Spleen (tissue), 11 donors: ENCODE measurements around the gene WDR90. TPM values are rescaled to one million over a fixed set of nuclear protein-coding genes. Genes with fewer than 3 reads are reported as not detected.
A peak's percentile ranks its signal among the peaks of the same experiment; 100 is the strongest.

Experiments
- DNase-seq: peaks from one replicate; pipeline ENCODE4 v3.0.0-alpha.2; 2020
- H3K27ac ChIP-seq, 8 donors: fragments of 200-600 bp; sonication (generic) in 7 of 8; 1 replicate in 4 of 8; 2 replicates in 4 of 8; pipeline versions ENCODE4 v1.5.0 to v1.8.0; 2016 to 2021; ENCODE audit warnings: inconsistent platforms in 4 of 8, mild to moderate bottlenecking in 4 of 8, moderate library complexity in 1 of 8
- H3K27me3 ChIP-seq, 7 donors: fragments of 200-600 bp; sonication (generic) in 6 of 7; replicated peaks in 1 of 7; 1 replicate in 4 of 7; 2 replicates in 3 of 7; pipeline versions ENCODE4 v1.5.0 to v1.8.0; 2016 to 2021; ENCODE audit warnings: inconsistent platforms in 3 of 7, mild to moderate bottlenecking in 1 of 7
- H3K36me3 ChIP-seq, 6 donors: fragments of 200-600 bp; sonication (generic) in 5 of 6; 1 replicate in 4 of 6; 2 replicates in 2 of 6; pipeline versions ENCODE4 v1.5.0 to v1.8.0; 2016 to 2021; ENCODE audit warnings: inconsistent platforms in 2 of 6
- H3K4me1 ChIP-seq, 6 donors: fragments of 200-600 bp; sonication (generic) in 5 of 6; 1 replicate in 3 of 6; 2 replicates in 3 of 6; pipeline versions ENCODE4 v1.5.0 to v1.8.0; 2016 to 2021; ENCODE audit warnings: inconsistent platforms in 3 of 6
- H3K4me3 ChIP-seq, 8 donors: fragments of 200-600 bp; sonication (generic) in 7 of 8; 1 replicate in 4 of 8; 2 replicates in 4 of 8; pipeline versions ENCODE4 v1.5.0 to v1.8.0; 2016 to 2021; ENCODE audit warnings: inconsistent platforms in 4 of 8, mild to moderate bottlenecking in 4 of 8, moderate library complexity in 2 of 8
- H3K9me3 ChIP-seq, 8 donors: fragments of 200-600 bp; sonication (generic) in 7 of 8; 1 replicate in 4 of 8; 2 replicates in 4 of 8; pipeline versions ENCODE4 v1.5.0 to v1.8.0; 2016 to 2021; ENCODE audit warnings: inconsistent platforms in 4 of 8
- CTCF ChIP-seq, 11 experiments: fragments of 200-600 bp in 7 of 11; fragments of 450-650 bp in 4 of 11; sonication (generic) in 4 of 11; IDR thresholded peaks in 8 of 11; conservative IDR thresholded peaks in 3 of 11; 1 replicate in 7 of 11; 2 replicates in 4 of 11; pipeline versions ENCODE4 v1.4.0 to v1.8.0; 2016 to 2021; ENCODE audit warnings: antibody characterized with exemption in 11 of 11, inconsistent platforms in 4 of 11, mild to moderate bottlenecking in 1 of 11
- POLR2A ChIP-seq, 3 donors: fragments of 450-650 bp; IDR thresholded peaks; one replicate each; pipeline ENCODE4 v1.5.1; 2017; ENCODE audit warnings: antibody characterized with exemption in 3 of 3, mild to moderate bottlenecking in 1 of 3
- POLR2AphosphoS5 ChIP-seq, 3 donors: sonication (generic); formaldehyde crosslinking; IDR thresholded peaks; one replicate each; pipeline ENCODE4 v1.5.1; 2017; ENCODE audit warnings: antibody characterized with exemption in 3 of 3
- WGBS, 5 donors: extraction: QIAGEN DNeasy Blood & Tissue Kit in 3 of 5; methylation state at CpG; one replicate each; pipeline versions ENCODE4 v1.1.5 to v1.1.7; 2013 to 2018; 5-methylcytosine and 5-hydroxymethylcytosine counted together
- intact Hi-C: fragments of 100-400 bp; cut with DNase I; formaldehyde crosslinking; loops from one replicate; pipeline ENCODE4 v1.15.0; 2023; ENCODE audit warnings: low total_unique reads
- polyA plus RNA-seq, 3 donors: library from polyadenylated mRNA; stranded (reverse); fragments of 200-250 nt; gene quantifications; one replicate each; pipeline ENCODE4 v1.2.1, GENCODE V29; 2013
- total RNA-seq, 7 donors: library from RNA; depleted of rRNA in 3 of 7; stranded (reverse); fragments of >200 nt in 3 of 7; fragmentation: NEBNext Ultra II Directional in 4 of 7; extraction: Animal tissue kit (Norgen Biotek cat#: 25700) in 4 of 7; gene quantifications; one replicate each; pipeline versions ENCODE4 v1.1.0 to v1.2.1, GENCODE V29; 2016 to 2021
- donor health status: healthy with polysubstance abuse.
- donor health status: DM: no; HTN: no; CAD: no; lungs with moderate emphysema.
- donor health status: DM: no; HTN: no; CAD: no.
- donor health status: Bipolar disorder and iron deficiency.
- donor health status: healthy.
- donor health status: DM: no; HTN: no; CAD: no.
- donor health status: DM: yes; HTN: yes; CAD: no.

The WDR90 gene
- total and polyA plus RNA-seq, 10 donors: 7.9 to 30.2 (median 19.4) TPM

GRCh38 chr16:641326-642188 lies 7.6 kb upstream of the WDR90 start, which contains the start of gene MCRIP2:
TSS of gene MCRIP2 (plus strand) at chr16:641828. CDS start at chr16:641992, 164 bp downstream.
- DNase-seq: peak; percentile 94
- H3K4me1 ChIP-seq: peaks cover 17 to 82% (median 50%) of the 10 kb centered on the region in 6 donors
- TF ChIP-seq POLR2A (IDR thresholded peaks at IDR 0.05): peak in 1 of 3 donors; percentile 14
- TF ChIP-seq POLR2AphosphoS5 (IDR thresholded peaks at IDR 0.05): peak; percentile 85 to 86 (median 86)
- TF ChIP-seq CTCF (IDR thresholded peaks at IDR 0.05 in 8 of 11, conservative IDR thresholded peaks at IDR 0.05 in 3 of 11): no peak
- WGBS, 5 donors: 1 to 3% (median 1%) methylated on average over 11 to 81 of the region's 81 CpGs
- H3K27ac ChIP-seq: peak within 1 kb of the TSS; percentile 77 to 93 (median 88)
- H3K27me3 ChIP-seq: peaks cover 0 to 3% (median 0%) of the 10 kb centered on the region in 7 donors
- H3K9me3 ChIP-seq: no peaks in the 10 kb centered on the region
- H3K36me3 ChIP-seq: no peaks in the 10 kb centered on the region
- intact Hi-C loops: loop anchor here (5.0 kb wide), 1 partner anchor 54 kb away; no protein-coding TSS in a partner anchor
- peak within 1 kb of the TSS; percentile 82 to 99 (median 94) for H3K4me3 ChIP-seq

GRCh38 chr16:642189-643049 lies 6.7 kb upstream of the WDR90 start:
- H3K4me3 ChIP-seq: peak overlapping the region; percentile 82 to 99 (median 94)
- DNase-seq: peak; percentile 90
- H3K4me1 ChIP-seq: peaks cover 17 to 88% (median 54%) of the 10 kb centered on the region in 6 donors
- H3K36me3 ChIP-seq: no peaks in the 10 kb centered on the region
- no peaks in the 10 kb centered on the region for H3K9me3 ChIP-seq
- TF ChIP-seq POLR2AphosphoS5 (IDR thresholded peaks at IDR 0.05) (peak; percentile 25 to 72 (median 56)), POLR2A (IDR thresholded peaks at IDR 0.05) (no peak)
- 0 to 10% (median 5%) methylated on average over 26 to 72 of the region's 72 CpGs for WGBS, 5 donors
- intact Hi-C loops: loop anchor here (5.0 kb wide), 1 partner anchor 55 kb away; no protein-coding TSS in a partner anchor
- H3K27me3 ChIP-seq: no peaks in the 10 kb centered on the region
- peak overlapping the region; percentile 77 to 93 (median 88) for H3K27ac ChIP-seq

GRCh38 chr16:643050-643368 lies 6.2 kb upstream of the WDR90 start:
- WGBS, 5 donors: 84 to 91% (median 86%) methylated on average over 12 to 13 of the region's 13 CpGs
- DNase-seq: peak; percentile 79
- Histone ChIP-seq H3K36me3 (no peaks in the 10 kb centered on the region), H3K9me3 (no peaks in the 10 kb centered on the region), H3K27ac (peak overlapping the region in 6 of 8 donors; percentile 88 to 93 (median 89)), H3K4me1 (peaks cover 17 to 88% (median 54%) of the 10 kb centered on the region in 6 donors), H3K4me3 (peak overlapping the region; percentile 82 to 99 (median 94)), H3K27me3 (no peaks in the 10 kb centered on the region)
- intact Hi-C loops: loop anchor here (5.0 kb wide), 1 partner anchor 56 kb away; no protein-coding TSS in a partner anchor
- TF ChIP-seq CTCF (IDR thresholded peaks at IDR 0.05 in 8 of 11, conservative IDR thresholded peaks at IDR 0.05 in 3 of 11) (no peak), POLR2AphosphoS5 (IDR thresholded peaks at IDR 0.05) (no peak), POLR2A (IDR thresholded peaks at IDR 0.05) (no peak)

- no peak for TF ChIP-seq POLR2A (IDR thresholded peaks at IDR 0.05)
- TF ChIP-seq CTCF (IDR thresholded peaks at IDR 0.05 in 8 of 11, conservative IDR thresholded peaks at IDR 0.05 in 3 of 11): no peak
- TF ChIP-seq POLR2AphosphoS5 (IDR thresholded peaks at IDR 0.05): no peak
- H3K4me3 ChIP-seq: no peak overlapping the region
- no peaks in the 10 kb centered on the region for H3K36me3 ChIP-seq
- intact Hi-C loops: loop anchor here (5.0 kb wide), 1 partner anchor 57 kb away; no protein-coding TSS in a partner anchor
- H3K9me3 ChIP-seq: no peaks in the 10 kb centered on the region
- H3K4me1 ChIP-seq: peaks cover 23 to 87% (median 57%) of the 10 kb centered on the region in 6 donors
- no peaks in the 10 kb centered on the region for H3K27me3 ChIP-seq
- no peak for DNase-seq
- 91 to 95% (median 93%) methylated on average over 12 of the region's 12 CpGs for WGBS, 5 donors
- no peak overlapping the region for H3K27ac ChIP-seq
Observed at GRCh38 chr16:644556-644955, 4.6 kb upstream of the WDR90 start.
